Right lobe of liver (tissue), 6 donors: Measurements from ENCODE around the gene OTUD7B. TPM values are rescaled to one million over a fixed set of nuclear protein-coding genes. Genes with fewer than 3 reads are reported as not detected.

ENCODE experiments used
- ATAC-seq, 4 donors: fragments of 200-7000 bp; cut with Tn5 transposase; one replicate each; pipeline ENCODE4 v1.9.1; 2020; ENCODE audit warnings: mild to moderate bottlenecking in 4 of 4, moderate library complexity in 4 of 4
- DNase-seq, 3 donors: peaks; one replicate each; pipeline ENCODE4 v3.0.0-alpha.2; 2020
- H3K27ac ChIP-seq, 3 donors: fragments of 200-600 bp; one replicate each; pipeline ENCODE4 v1.8.0; 2022
- H3K27me3 ChIP-seq, 2 donors: fragments of 200-600 bp; one replicate each; pipeline ENCODE4 v1.8.0; 2022
- H3K36me3 ChIP-seq, 4 donors: fragments of 200-600 bp; sonication (generic) in 1 of 4; one replicate each; pipeline versions ENCODE4 v1.5.1 to v1.8.0; 2017 to 2022; ENCODE audit warnings: control low read depth in 1 of 4
- H3K4me1 ChIP-seq, 4 donors: fragments of 200-600 bp; sonication (generic) in 1 of 4; one replicate each; pipeline versions ENCODE4 v1.5.1 to v1.8.0; 2017 to 2022; ENCODE audit warnings: control low read depth in 1 of 4
- H3K4me3 ChIP-seq, 3 donors: fragments of 200-600 bp; one replicate each; pipeline ENCODE4 v1.8.0; 2022
- H3K9me3 ChIP-seq, 4 donors: fragments of 200-600 bp; sonication (generic) in 1 of 4; one replicate each; pipeline versions ENCODE4 v1.5.1 to v1.8.0; 2017 to 2022; ENCODE audit warnings: control low read depth in 1 of 4
- CTCF ChIP-seq, 4 donors: fragments of 200-600 bp in 3 of 4; fragments of 450-650 bp in 1 of 4; IDR thresholded peaks; one replicate each; pipeline versions ENCODE4 v1.5.1 to v1.8.0; 2016 to 2022; ENCODE audit warnings: antibody characterized with exemption in 4 of 4, mild to moderate bottlenecking in 2 of 4
- POLR2A ChIP-seq: fragments of 450-650 bp; IDR thresholded peaks from one replicate; pipeline ENCODE4 v1.6.1; 2017; ENCODE audit warnings: antibody characterized with exemption, mild to moderate bottlenecking
- WGBS: methylation state at CpG from one replicate; pipeline ENCODE4 v1.1.6; 2018; ENCODE audit warnings: low coverage, low lambda C conversion rate; ENCODE audit not compliant: insufficient coverage; ENCODE audit errors: missing lambda C conversion rate; 5-methylcytosine and 5-hydroxymethylcytosine counted together
- intact Hi-C, 2 donors: fragments of 100-400 bp; cut with DNase I; formaldehyde crosslinking; loops; one replicate each; pipeline versions ENCODE4 v1.11.2 to v1.14.1; 2022
- total RNA-seq, 6 experiments: library from RNA; depleted of rRNA in 2 of 6; stranded (reverse); fragments of >200 nt in 2 of 6; fragmentation: NEBNext Ultra II Directional in 3 of 6; extraction: Animal tissue kit (Norgen Biotek cat#: 25700) in 3 of 6; gene quantifications; one replicate each; pipeline versions ENCODE4 v1.1.0 to v1.2.4, GENCODE V29; 2016 to 2023
- donor health status: DM: no; HTN: yes; CAD: no.
- donor health status: DM: no; HTN: no; CAD: no.
- donor health status: DM: no; HTN: no; CAD: no.
- donor health status: DM: no; HTN: yes; CAD: no.
- donor health status: DM: no; HTN: yes; CAD: no.

OTUD7B gene
- total RNA-seq, 6 experiments from 2014 or later: 9.1 to 22.3 (median 16.8) TPM

DNA sequence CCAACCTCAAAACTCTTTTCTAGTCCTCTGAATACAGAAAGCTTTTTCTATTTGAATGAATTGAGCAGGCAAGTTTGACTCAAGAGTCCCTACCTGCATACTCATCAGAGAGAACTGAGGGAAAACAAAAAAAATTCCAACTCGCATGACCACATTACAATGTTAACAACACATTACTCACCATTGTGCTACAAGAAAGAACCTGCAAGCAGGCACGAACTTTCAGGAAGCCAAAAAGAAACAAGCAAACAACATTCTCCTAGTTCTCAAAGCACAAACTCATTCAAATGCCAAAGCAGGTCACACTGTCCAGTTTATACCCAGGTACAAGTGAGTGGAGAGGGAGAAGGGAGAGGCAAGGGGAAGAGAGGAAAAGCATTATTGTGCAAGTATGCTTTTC, 14.6 kb downstream of the OTUD7B start:
- 46% methylated on average over 2 of the region's 2 CpGs for WGBS
- Histone ChIP-seq H3K36me3 (peaks cover 0 to 3% (median 0%) of the 10 kb centered on the region in 4 donors), H3K27ac (no peak overlapping the region), H3K27me3 (no peaks in the 10 kb centered on the region), H3K4me3 (no peak overlapping the region), H3K4me1 (peaks cover 0 to 10% (median 0%) of the 10 kb centered on the region in 4 donors), H3K9me3 (no peaks in the 10 kb centered on the region)
- intact Hi-C loops: no loop called here
- ATAC-seq: peak in 1 of 4 donors; percentile 72
- TF ChIP-seq POLR2A: no peak
- no peak for TF ChIP-seq CTCF (IDR thresholded peaks at IDR 0.05)
- no peak for DNase-seq

GRCh38 chr1:149993764-149994163, 16.8 kb downstream of the OTUD7B start:
- H3K4me1 ChIP-seq: peaks cover 0 to 14% (median under 1%) of the 10 kb centered on the region in 4 donors
- no peak overlapping the region for H3K4me3 ChIP-seq
- DNase-seq: no peak
- intact Hi-C loops: no loop called here
- H3K36me3 ChIP-seq: peaks cover 0 to 3% (median 0%) of the 10 kb centered on the region in 4 donors
- TF ChIP-seq POLR2A: no peak
- TF ChIP-seq CTCF (IDR thresholded peaks at IDR 0.05): no peak
- no peaks in the 10 kb centered on the region for H3K9me3 ChIP-seq
- ATAC-seq: no peak
- H3K27ac ChIP-seq: no peak overlapping the region
- no peaks in the 10 kb centered on the region for H3K27me3 ChIP-seq

DNA sequence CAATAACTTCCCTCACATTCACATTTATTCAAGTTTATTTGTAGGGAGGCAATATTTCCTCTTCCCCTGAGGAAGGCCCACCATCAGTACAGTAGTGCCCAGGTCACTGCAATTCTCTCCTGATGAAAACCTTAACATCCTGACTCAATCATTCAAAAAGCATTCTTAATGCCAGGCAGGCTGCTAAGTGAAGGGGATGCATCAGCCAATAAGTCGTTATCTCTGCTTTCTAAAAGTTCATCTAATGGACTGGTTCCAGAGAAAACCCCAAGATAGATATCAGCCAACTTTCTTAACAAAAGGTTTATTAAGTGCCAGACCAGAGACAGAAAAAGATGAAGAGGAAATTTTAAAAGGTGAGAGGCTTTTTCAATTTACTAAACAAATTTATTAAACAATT, 17.3 kb downstream of the OTUD7B start:
- WGBS: 69% methylated on average over 1 of the region's 1 CpG
- TF ChIP-seq POLR2A (no peak), CTCF (IDR thresholded peaks at IDR 0.05) (no peak)
- H3K27me3 ChIP-seq: no peaks in the 10 kb centered on the region
- intact Hi-C loops: no loop called here
- H3K36me3 ChIP-seq: peaks cover 0 to 3% (median 0%) of the 10 kb centered on the region in 4 donors
- H3K4me1 ChIP-seq: peaks cover 0 to 16% (median 3%) of the 10 kb centered on the region in 4 donors
- DNase-seq (no peak), ATAC-seq (no peak)
- no peak overlapping the region for H3K4me3 ChIP-seq
- no peak overlapping the region for H3K27ac ChIP-seq
- no peaks in the 10 kb centered on the region for H3K9me3 ChIP-seq

- WGBS: 80% methylated on average over 1 of the region's 1 CpG
- DNase-seq (no peak), ATAC-seq (no peak)
- no peak overlapping the region for H3K27ac ChIP-seq
- H3K9me3 ChIP-seq: no peaks in the 10 kb centered on the region
- no peaks in the 10 kb centered on the region for H3K36me3 ChIP-seq
- H3K27me3 ChIP-seq: no peaks in the 10 kb centered on the region
- no peak for TF ChIP-seq CTCF (IDR thresholded peaks at IDR 0.05)
- no peak for TF ChIP-seq POLR2A
- intact Hi-C loops: no loop called here
- H3K4me3 ChIP-seq: no peak overlapping the region
- H3K4me1 ChIP-seq: peaks cover 0 to 7% (median 3%) of the 10 kb centered on the region in 4 donors
Observed at GRCh38 chr1:149987297-149987595, 23.3 kb downstream of the OTUD7B start.
